Fibroblast of peridontal ligament (primary cell): ENCODE results near the gene TNFSF13.

Experiments
- DNase-seq: peaks from one replicate; pipeline ENCODE4 v3.0.0-alpha.2; 2010; ENCODE audit errors: extremely low read depth

Gene TNFSF13

GRCh38 chr17:7552621-7553051 lies 5.9 kb upstream of the TNFSF13 start:
- no peak for DNase-seq

- DNase-seq: no peak
Observed at GRCh38 chr17:7553356-7553755, 5.2 kb upstream of the TNFSF13 start.

- DNase-seq: no peak
Observed at GRCh38 chr17:7555320-7555948, 3.1 kb upstream of the TNFSF13 start.

GRCh38 chr17:7556627-7557026 lies 1.9 kb upstream of the TNFSF13 start:
- no peak for DNase-seq

- DNase-seq: no peak
Observed at GRCh38 chr17:7557147-7557764, 1.3 kb upstream of the TNFSF13 start.

GRCh38 chr17:7557775-7558543 lies 591 bp upstream of the TNFSF13 start:
- peak; percentile 70 for DNase-seq

- DNase-seq: no peak
Observed at GRCh38 chr17:7559320-7560171, 996 bp downstream of the TNFSF13 start.

GRCh38 chr17:7560172-7561027 lies 1.9 kb downstream of the TNFSF13 start:
- peak; percentile 47 for DNase-seq

GRCh38 chr17:7561028-7561575 lies 2.6 kb downstream of the TNFSF13 start:
- peak; percentile 70 for DNase-seq

GRCh38 chr17:7561589-7562207 lies 3.1 kb downstream of the TNFSF13 start, which contains the start of gene SENP3:
Gene SENP3, plus strand, starts transcription at chr17:7561919. Its CDS starts 1,158 bp downstream, at chr17:7563077.
- peak; percentile 83 for DNase-seq

GRCh38 chr17:7562208-7562605 lies 3.7 kb downstream of the TNFSF13 start:
- no peak for DNase-seq

- DNase-seq: no peak
Observed at GRCh38 chr17:7563115-7563869, 4.7 kb downstream of the TNFSF13 start.

- DNase-seq: no peak
Observed at GRCh38 chr17:7569571-7569970, 11.0 kb downstream of the TNFSF13 start.

- DNase-seq: no peak
Observed at GRCh38 chr17:7570351-7570750, 11.8 kb downstream of the TNFSF13 start.

GRCh38 chr17:7572338-7572587 lies 13.7 kb downstream of the TNFSF13 start:
- no peak for DNase-seq

- peak; percentile 99 for DNase-seq
Observed at GRCh38 chr17:7572588-7573323, 14.2 kb downstream of the TNFSF13 start.

- peak; percentile 90 for DNase-seq
Observed at GRCh38 chr17:7573324-7574080, 15.0 kb downstream of the TNFSF13 start.
